GM12872 (cell line): ENCODE results near the gene CPEB1.

Experiments
- CTCF ChIP-seq: IDR thresholded peaks from 3 replicates; pipeline ENCODE4 v1.5.1; 2011; ENCODE audit warnings: low read depth, mild to moderate bottlenecking, low read length, moderate library complexity; ENCODE audit not compliant: insufficient read depth

Gene CPEB1

GRCh38 chr15:82647045-82647834 lies at the start of gene CPEB1:
CPEB1 (minus strand) TSS chr15:82647363; CDS start chr15:82628459, 18,904 bp downstream.
- no peak for TF ChIP-seq CTCF

GRCh38 chr15:82692171-82692570 lies 45.0 kb upstream of the CPEB1 start:
- TF ChIP-seq CTCF = no peak

- TF ChIP-seq CTCF = no peak
These were observed 42.0 kb upstream of the CPEB1 start for GRCh38 chr15:82689147-82689546.

GRCh38 chr15:82688691-82689090 lies 41.5 kb upstream of the CPEB1 start:
- TF ChIP-seq CTCF = no peak

GRCh38 chr15:82681371-82681770 lies 34.2 kb upstream of the CPEB1 start:
- no peak for TF ChIP-seq CTCF

- TF ChIP-seq CTCF = peak; percentile 38
These were observed 33.3 kb upstream of the CPEB1 start for GRCh38 chr15:82680200-82681102.

GRCh38 chr15:82679626-82680199 lies 32.5 kb upstream of the CPEB1 start:
- TF ChIP-seq CTCF = no peak
